AG04449 (cell line): ENCODE data around the gene KCNK17.

Source experiments
- CTCF ChIA-PET: fragments of 350-600 bp; formaldehyde crosslinking; extraction: SDS; loops from one replicate; lab custom pipeline; 2021; ENCODE audit warnings: antibody characterized with exemption; lab: Yijun Ruan, JAX
- POLR2A ChIA-PET: fragments of 400-600, 350-600 bp; formaldehyde crosslinking; extraction: SDS; loops from one replicate; lab custom pipeline; 2020; ENCODE audit warnings: antibody characterized with exemption, inconsistent platforms; lab: Yijun Ruan, JAX
- DNase-seq: peaks from one replicate; pipeline ENCODE4 v3.0.0-alpha.2; 2010; ENCODE audit warnings: low read depth, low spot score
- H3K4me3 ChIP-seq: 2 replicates; pipeline ENCODE4 v1.5.1; 2011; ENCODE audit warnings: low read depth, mild to moderate bottlenecking, control low read depth, low read length
- CTCF ChIP-seq: IDR thresholded peaks from one replicate; pipeline ENCODE4 v1.5.1; 2011; ENCODE audit warnings: mild to moderate bottlenecking, moderate library complexity, low read length, control low read depth, inconsistent platforms; ENCODE audit not compliant: insufficient read depth; ENCODE audit errors: missing control alignments

Gene KCNK17

DNA sequence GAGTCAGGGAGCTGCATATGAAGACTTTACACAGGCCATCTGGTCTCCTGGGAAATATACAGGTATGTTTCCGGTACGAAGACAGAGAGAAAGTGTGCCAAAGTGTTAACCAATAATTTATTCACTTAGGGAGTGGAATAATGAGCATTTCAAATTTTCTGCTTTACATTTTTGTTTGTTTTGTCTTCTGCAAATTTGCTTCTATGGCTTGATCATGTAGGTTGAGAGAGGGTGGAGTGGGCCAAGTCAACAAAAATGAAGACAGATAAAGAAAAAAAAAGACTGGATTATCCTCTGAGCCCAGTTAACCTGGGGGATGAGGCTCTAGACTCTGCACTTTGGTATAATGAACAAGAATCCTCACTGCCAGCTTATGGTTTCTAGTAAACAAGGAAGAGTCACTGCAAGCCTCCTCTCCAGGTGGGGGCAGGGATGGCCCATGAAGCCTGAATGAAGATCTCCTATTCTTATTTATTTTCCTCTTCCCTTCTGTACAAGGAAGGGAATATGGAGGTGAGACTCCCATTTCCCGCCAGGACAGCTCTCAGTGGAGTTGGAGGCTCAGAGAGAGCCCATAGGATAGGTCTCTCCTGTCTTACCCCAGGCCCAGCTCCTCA is 37.7 kb downstream of the KCNK17 start:
- H3K4me3 ChIP-seq: no peak overlapping the region
- ChIA-PET CTCF (interaction anchor here (1.0 kb wide), 1 partner anchor 29 kb away, joined by 3 read pairs; no protein-coding TSS in a partner anchor), POLR2A (no interaction called here)
- TF ChIP-seq CTCF: no peak
- DNase-seq: no peak

DNA sequence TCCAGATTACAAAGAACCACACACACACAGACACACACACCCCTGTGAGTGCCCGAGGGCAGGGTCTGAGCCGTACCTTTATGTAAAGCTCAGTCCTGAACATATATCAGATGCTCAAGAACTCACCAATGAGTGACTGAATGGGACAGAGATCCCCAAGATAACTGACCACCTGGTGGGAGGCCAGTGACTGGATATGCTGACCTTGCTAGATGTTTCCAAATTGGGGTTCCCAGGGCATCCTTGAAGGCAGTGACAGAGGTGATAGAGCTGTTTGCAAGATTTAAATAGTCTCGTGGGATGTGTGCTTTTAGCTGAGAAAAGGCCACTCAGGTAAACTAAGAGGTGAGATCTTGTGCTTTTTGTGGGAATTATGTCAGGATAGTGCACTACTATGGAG is 39.3 kb downstream of the KCNK17 start:
- ChIA-PET POLR2A (no interaction called here), CTCF (no interaction called here)
- no peak for TF ChIP-seq CTCF
- no peak overlapping the region for H3K4me3 ChIP-seq
- no peak for DNase-seq

GRCh38 chr6:39274471-39274870 is 39.7 kb downstream of the KCNK17 start:
- no peak for DNase-seq
- H3K4me3 ChIP-seq: no peak overlapping the region
- POLR2A ChIA-PET: no interaction called here
- CTCF ChIA-PET: interaction anchor here (0.7 kb wide), 1 partner anchor 36 kb away, joined by 3 read pairs; no protein-coding TSS in a partner anchor
- no peak for TF ChIP-seq CTCF

- POLR2A ChIA-PET: no interaction called here
- no peak for TF ChIP-seq CTCF
- CTCF ChIA-PET: no interaction called here
- no peak for DNase-seq
- no peak overlapping the region for H3K4me3 ChIP-seq
These were observed 40.8 kb downstream of the KCNK17 start for GRCh38 chr6:39273406-39273821.

- no peak for TF ChIP-seq CTCF
- CTCF ChIA-PET: no interaction called here
- POLR2A ChIA-PET: no interaction called here
- no peak overlapping the region for H3K4me3 ChIP-seq
- DNase-seq: no peak
These were observed 44.3 kb downstream of the KCNK17 start for GRCh38 chr6:39269961-39270360.

- CTCF ChIA-PET: no interaction called here
- POLR2A ChIA-PET: no interaction called here
- TF ChIP-seq CTCF: no peak
These were observed 45.5 kb downstream of the KCNK17 start for GRCh38 chr6:39268721-39269120.

More at GRCh38 chr6:39268721-39269120, 45.5 kb downstream of the KCNK17 start:
- DNase-seq: no peak
- no peak overlapping the region for H3K4me3 ChIP-seq
